CD1c-positive myeloid dendritic cell (primary cell): ENCODE measurements around the gene ZNF541.
A peak's percentile ranks its signal among the peaks of the same experiment; 100 is the strongest.

Source experiments
- DNase-seq: peaks from one replicate; pipeline ENCODE4 v3.0.0-alpha.2; 2016; ENCODE audit errors: extremely low spot score

Gene ZNF541, protein sequence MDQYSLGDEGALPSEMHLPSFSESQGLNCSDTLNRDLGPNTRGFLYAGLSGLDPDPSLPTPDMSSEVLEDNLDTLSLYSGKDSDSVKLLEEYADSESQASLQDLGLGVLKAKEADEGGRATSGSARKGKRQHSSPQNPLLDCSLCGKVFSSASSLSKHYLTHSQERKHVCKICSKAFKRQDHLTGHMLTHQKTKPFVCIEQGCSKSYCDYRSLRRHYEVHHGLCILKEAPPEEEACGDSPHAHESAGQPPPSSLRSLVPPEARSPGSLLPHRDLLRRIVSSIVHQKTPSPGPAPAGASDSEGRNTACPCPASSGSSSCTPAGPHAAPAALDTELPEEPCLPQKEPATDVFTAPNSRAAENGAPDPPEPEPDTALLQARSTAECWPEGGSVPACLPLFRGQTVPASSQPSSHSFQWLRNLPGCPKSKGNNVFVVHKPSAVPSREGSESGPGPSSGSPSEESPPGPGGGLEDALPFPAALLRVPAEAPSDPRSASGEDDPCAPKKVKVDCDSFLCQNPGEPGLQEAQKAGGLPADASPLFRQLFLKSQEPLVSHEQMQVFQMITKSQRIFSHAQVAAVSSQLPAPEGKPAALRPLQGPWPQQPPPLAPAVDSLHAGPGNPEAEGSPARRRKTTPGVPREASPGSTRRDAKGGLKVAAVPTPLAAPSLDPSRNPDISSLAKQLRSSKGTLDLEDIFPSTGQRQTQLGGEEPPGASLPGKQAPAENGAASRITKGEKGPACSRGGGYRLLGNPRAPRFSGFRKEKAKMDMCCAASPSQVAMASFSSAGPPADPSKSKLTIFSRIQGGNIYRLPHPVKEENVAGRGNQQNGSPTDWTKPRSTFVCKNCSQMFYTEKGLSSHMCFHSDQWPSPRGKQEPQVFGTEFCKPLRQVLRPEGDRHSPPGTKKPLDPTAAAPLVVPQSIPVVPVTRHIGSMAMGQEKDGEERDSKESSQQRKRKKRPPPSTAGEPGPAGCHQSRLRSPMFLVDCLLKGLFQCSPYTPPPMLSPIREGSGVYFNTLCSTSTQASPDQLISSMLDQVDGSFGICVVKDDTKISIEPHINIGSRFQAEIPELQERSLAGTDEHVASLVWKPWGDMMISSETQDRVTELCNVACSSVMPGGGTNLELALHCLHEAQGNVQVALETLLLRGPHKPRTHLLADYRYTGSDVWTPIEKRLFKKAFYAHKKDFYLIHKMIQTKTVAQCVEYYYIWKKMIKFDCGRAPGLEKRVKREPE (N-terminal part only)

DNA sequence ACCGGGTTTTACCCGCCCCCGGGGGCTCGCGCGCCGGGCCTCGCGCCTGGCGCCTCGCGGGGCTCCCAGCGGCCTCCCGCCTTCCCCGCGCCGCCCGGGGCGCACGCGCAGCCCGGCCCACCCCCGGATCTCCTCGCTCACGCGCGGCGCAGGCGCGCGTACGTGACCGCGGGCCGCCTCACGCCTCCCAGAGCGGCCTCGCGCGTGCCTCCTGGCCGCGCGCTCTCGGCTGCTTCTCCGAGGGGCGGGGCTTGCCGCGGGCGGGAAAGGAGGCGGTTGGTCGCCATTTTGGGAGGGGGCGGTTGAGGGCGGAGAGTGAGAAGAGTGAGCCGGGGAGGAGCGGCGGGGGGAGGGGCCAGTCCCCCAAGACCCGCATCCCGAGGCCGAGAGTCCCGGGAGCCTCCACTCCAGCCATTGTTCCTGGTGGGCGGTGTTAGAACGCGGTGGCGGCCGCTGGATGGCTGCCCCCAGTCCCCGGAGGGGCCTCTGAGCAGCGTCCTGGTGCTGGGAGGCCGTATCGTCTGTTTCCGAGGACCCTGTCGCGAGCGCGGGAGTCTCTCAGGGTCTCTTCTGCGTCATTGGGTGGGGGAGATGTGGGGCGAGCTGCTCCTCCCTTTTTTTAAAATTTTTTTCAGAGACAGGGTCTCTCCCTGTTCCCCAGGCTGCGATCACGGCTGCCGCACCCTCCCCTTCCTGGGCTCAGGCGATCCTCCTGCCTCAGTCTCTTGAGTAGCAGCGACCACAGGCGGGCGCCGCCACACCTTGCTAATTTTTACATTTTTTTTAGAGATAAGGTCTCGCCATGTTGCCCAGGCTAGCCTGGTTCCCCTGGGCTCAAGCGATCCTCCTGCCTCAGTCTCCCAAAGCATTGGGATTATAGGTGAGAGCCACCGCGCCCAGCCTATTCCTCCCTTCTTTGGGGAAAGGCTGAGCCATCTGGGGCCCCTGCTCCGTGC lies at the start of gene ZNF541:
Gene ZNF541, minus strand, starts transcription at position 78 of the 956 bp plus-strand sequence. CDS start 17,292 bp downstream, outside the sequence.
- DNase-seq = peak; percentile 80

DNA sequence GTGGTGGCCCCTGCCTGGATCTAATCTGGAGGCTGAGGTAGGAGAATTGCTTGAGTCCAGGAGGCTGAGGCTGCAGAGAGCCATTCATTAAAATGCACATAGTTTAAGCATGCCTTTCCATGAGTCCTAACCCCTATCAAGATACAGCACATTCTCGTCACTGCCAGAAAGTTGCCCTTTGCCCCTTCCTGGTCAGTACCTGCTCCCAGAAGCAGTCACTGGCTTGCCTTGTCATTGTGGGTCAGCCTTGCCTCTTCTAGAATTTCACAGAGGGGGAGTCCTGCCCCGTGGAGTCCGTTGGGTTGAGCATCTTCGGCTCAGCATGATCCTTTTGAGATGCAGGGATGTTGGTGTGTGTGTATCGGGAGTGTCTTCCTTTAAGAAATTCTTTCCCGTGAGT lies 46.8 kb upstream of the ZNF541 start:
- no peak for DNase-seq

DNA sequence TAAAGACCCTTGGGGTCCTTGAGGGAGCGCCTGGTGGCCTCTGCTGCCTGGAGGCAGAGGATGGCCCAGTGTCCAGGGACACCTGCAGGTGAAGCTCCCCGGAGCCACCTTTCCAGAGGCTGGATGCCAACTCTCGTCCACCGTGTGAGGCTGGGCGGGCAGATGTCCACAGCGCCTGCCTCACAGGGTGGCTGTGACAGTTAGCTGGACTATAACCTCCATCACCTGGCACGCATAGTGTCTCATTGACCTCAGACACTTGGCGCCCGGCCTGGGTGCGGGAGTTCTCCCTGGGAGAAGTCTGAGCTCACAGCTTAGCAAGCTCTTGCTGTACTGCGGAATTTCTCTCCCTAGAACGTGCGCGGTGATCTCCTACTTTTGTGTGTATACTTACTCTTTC lies 45.8 kb upstream of the ZNF541 start:
- no peak for DNase-seq

DNA sequence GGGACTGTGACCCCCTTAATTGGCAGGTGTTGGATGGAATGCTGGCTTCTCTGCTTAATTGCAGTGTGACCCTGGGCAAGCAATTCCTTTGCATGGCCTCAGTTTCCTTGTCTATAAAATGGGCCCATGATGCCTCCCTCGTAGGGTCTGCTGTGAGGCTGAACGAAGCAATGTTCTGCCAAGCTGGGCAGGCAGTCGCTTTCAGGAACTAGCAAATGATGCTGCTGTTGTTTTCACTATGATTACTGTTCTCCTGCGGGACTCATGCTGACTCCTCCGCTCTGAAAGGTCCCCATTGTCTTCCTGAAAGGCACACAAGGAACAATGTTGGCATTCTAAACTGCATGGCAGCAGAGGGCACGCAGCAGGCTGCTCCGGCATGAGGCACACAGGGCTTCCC lies 42.8 kb upstream of the ZNF541 start:
- no peak for DNase-seq

DNA sequence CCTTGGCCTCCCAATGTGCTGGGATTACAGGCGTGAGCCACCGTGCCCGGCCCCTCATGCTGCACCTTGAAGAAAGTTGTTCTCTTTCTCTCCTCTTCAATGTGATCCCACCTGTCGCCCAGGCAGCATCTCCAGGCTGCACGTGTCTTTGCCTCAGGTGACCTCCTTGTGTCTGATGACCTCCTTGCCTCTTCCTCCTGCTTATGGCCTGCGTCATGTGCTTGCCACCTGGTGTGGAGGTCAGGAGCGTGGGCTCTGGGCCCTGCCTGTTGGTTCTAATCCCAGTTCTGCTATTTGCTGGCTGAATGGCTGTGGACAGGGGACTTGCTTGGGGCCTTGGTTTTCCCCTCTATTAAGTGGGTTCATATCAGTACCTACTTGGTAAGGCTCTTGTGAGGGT lies 42.3 kb upstream of the ZNF541 start:
- DNase-seq = no peak

DNA sequence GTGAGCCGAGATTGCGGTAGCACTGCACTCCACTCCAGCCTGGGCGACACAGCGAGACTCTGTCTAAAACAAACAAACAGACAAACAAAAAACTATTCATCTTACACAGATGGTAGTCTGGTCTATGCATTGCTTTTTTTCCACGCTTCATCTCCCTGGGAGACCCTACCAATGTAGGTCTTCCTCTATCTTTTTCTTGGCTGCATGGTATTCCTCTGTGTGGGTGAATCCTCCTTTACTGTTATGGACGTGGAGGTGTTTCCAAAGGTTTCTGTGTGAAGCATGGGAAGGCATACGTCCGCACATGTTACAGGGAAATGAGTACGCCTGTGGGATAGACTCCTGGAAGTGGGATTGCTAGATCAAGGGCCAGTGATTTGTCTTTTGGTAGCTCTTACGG lies 41.6 kb upstream of the ZNF541 start:
- no peak for DNase-seq

DNA sequence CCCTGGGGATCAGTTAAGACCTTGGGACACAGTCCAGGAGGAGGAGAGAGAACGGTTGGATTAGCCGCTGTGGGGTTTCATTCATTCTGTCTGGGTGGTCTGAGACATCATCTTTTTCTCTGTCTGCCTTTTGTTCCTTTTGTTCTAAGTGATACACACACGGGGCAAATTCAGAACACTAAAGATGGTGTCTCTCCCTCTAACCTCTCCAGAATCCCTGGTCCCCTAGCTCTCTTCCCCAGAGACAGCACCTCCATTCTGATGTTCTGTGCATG lies 41.0 kb upstream of the ZNF541 start:
- DNase-seq = no peak

DNA sequence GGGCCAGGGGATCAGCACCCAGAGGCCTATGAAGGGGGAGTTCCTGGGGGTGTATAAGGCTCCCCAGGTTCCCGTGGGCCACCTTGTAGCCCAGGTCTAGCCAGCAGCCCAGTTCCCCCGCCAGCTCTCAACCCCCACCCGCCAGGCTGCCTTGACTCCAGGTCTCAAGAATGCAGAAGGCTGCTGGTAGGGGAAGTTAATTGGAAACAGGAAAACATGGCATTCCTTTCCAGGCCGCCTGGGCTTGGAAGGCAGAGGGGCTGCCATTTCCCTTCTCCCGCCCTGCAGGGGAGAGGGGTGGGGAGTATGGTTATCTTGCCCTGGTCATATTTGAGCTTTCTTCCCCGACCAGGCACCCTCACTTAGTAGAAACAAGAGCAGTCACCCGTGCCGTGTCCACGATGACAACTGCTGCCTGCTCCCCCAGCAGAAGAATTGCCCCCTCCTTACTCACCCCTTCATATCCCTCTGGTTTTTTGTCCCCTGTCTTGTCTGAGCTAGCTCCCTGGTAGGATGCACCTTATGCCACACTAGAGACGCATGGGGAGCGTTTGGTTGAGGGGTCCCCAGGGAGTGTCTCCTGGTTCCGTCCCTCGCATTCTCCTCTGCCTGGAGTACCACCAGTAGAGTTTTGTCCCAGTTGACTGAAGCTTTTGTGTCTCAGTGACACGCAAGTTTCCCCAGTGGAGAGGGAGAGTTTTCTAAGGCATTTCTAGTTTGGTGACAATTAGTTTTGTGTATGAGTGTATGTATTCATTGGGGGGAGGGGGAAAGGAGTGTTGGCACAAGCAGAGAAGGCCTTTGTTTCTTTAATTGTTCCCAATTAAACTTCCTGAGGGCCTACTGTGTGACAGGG lies 40.4 kb upstream of the ZNF541 start:
- no peak for DNase-seq

DNA sequence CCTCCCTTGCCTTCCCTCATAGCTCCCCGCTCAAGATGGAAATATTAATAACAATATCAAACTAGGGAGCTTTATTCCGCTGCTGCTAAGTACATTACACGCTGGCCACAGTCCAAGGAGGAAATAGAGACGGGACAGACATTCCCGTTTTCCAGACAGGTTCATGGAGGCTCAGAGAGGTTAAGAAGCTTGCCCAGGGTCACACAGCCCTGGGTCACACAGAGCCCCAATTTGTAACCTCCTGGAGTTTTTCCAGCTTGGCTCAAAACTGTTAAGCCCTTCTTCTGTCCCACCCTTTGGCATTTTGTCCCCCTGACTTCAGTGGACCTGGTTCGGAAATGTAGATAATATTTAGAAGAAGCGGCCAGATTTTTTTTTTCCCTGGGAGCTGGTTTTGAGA lies 38.0 kb upstream of the ZNF541 start:
- no peak for DNase-seq

DNA sequence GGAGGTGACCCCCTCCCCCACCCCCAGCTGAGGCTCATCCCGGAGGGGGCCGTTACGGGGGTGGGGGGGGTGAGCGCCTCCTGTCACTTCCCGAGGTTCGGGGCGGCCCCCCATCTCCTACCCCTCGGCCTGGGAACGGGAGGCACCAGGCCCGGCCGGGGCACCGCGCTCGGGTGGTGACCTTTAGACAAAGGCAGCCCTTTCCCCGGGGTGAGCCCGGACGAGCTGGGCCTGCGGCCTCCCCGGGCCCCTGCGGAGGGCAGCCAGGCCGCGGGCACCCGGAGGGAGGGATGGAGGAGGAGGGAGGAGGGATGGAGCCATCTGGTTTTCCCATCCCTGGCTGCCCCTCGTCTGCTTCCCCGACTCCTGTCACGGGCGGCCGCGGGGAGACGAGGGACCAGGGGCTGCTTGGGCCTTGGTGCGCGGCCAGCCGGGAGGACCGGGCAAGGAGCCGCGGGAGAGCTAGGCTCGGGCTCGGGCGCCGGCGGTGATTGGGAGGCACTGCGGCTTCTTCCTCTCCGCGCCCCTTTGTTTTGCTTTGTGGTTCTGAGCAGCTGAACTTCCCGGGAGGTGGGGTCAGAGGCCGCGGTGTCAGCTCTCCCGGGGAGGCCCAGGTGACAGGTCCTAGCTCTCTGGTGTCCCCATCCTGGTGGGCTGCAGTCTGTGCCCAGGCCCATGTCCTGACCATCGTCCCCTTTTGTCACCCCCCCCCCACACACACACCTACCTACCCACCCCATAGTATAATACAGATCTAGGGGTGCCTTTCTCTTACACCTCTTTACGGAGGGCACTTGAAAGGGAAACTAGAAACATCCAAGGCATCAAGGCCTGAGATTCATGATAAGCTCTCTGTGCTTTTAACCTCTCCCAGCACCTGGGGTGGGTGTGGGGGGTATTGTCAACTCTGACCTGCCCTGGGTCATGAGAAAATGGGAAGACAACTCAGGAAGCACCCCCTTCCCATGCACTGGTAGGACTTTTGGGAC lies 37.3 kb upstream of the ZNF541 start:
- DNase-seq = peak; percentile 47

DNA sequence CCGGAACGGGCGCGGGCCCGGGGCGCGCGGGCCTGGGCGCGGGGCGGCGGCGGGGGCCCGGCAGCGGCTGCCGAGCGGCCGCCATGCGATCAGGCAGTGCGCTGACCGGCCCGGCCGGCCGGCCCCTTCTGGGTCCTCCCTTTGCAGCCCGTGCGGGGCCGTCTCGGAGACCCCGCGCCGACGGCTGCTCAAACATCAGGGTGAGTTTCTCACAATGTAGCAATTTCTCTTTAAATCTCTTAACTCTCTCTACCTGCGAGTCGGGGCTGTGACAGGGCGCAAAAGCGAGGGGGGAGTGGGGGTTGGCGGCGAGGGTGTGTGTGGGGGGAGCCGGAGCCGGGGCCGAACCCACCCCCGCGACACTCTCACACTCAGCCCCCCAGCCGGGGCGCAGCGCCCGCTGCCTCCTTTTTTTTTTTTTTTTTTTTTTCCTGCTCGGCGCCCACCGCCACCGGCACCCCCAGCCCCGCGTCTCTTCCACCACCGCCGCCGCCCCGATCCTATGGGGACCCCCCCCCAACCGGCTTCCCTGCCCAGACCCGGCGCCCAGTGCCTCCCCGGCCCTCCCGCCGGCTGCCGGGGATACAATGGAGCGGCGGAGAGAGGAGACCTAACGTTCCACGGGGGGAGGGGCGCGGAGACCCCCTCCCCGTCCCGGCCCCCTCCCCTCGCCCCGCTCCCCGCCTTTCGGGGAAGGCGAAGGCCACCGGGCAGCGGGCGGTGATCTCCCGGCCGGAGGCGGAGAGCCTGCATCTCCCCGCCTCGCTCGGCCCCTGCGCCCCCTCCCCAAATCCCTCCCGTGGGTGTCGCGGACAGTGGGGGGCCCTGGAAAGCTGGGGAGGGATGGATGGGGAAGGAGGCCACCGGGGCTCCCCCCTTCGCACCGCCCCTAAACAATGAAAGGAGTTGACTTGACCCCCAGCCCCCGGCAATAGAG lies 36.3 kb upstream of the ZNF541 start, which contains the start of gene BICRA:
Gene BICRA, plus strand, starts transcription at position 166 of the 937 bp plus-strand sequence. CDS start 64,441 bp downstream, outside the sequence.
- peak; percentile 84 for DNase-seq

DNA sequence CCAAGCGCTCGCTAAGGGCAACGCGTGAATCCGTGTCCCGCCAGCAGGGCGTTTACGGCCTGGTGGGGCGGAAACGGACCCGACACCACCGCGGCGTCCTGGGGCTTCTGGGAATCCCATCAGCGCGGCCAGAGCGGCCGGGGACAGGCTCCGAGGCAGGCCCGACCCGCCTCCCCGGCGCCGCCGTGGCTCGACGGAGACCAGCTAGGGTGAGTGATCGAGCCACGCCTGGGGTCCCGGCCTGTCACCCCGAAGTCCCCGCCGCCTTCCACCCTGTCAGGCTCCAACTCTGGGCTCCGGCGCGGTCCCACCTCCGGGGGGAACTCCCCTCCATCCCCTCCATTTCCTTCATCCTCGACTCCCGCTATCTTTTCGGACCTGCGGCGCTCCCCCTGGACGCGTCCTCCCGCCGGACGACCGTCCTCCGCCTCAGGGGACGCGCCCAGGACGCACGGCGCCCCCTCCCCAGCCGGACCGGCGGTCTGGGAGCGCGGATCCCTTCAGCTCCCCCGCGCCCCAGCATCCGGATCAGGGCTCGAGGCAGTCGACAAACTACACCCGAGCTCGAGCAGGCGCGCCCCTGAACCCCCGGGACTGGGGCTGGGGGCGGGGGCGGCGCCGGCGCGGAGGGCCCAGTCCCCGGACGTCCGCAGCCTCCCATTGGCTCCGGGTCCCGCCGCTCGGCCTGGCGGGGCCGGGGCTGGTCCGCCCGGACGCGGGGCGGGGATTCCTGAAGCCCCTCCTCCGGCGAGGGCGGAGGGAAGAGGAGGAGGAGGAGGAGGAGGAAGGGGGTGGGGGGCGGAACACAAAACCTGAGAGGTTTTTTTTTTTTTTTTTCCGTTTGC lies 35.3 kb upstream of the ZNF541 start:
- peak; percentile 97 for DNase-seq

DNA sequence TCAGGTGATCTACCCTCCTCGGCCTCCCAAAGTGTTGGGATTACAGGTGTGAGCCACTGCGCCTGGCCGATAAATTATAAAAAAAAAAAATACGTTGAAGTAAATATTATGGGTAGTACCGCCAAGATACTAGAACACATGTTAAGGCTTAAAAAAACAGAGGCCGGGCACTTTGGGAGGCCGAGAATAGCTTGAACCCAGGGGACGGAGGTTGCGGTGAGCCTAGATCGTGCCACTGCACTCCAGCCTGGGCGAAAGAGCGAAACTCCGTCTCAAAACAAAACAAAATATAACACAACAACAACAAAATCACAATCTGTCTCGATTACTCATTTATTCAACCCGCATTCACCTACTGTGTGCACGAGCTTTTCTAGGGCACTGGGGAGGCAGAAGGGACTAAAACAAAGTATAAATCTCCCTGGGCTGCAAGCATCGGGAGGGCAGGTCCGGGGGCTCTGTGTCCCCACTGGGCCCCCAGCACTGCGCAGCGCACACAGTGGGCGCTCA lies 34.7 kb upstream of the ZNF541 start:
- no peak for DNase-seq

DNA sequence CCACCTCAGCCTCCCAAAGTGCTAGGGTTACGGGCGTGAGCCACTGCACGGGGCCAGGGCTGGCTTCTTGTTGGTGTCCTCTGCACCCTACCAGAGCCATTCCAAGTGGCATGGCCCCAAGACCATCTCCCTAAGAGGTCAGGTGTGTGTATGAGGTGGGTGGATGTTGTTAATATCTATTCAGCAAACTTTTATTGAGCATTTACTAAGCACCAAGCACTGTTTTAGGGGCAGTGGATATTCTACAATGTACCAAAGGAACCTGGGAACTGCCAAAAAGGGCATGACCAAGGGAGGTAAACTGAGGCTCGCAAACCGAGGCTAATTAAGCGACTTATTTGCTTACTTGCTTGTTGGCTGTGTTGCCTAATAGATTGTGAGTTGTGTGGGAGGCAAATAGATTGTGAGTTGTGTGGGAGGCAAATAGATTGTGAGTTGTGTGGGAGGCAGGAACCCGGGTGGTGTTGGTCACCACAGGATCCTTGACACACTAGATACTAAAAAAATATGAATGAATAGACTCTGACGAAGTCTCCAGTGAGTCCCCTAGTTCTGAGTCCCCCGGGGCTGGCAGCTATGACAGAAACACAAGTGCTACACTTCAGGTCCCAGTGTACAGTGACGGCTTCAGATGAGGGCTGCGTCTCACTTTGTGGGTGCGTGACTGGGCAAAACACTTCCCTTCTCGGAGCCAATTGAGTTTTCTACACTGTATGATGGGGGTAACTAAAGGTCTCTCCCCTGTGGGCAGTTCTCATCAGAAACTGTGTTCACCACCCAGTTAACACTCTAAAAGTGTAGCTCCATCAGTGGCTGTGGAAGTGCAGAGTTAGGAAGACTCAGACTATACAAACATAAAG lies 31.0 kb upstream of the ZNF541 start:
- peak; percentile 42 for DNase-seq

DNA sequence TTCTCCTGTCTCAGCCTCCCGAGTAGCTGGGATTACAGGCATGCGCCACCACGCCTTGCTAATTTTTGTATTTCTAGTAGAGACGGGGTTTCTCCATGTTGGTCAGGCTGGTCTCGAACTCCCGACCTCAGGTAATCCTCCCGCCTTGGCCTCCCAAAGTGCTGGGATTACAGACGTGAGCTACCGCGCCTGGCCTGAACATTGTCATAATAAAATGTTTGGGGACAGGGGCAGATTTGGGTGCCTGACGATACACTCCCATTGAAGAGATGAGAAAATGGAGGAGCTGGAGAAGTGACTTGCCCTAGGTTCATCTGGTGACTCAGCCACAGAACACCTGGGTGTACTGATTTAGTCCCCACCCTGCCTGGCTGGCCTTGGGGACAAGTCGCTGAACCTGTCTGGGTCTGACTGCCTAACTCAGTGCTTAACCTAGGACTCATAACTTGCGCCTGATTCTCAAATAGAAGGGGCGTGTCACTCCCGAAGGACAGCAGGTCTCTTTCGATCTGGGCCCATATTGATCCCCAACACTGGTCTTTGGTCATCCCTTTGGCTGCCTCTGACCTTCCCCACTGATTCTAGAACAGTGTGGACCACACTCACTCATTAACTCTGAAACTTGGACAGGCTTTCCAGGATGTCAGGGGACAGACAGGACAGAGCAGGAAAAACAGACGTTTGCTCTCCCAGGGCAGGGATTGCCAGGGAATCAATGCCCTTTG lies 28.4 kb upstream of the ZNF541 start:
- no peak for DNase-seq
